ENCODE results near the gene HSPG2. TPM values are rescaled to one million over a fixed set of nuclear protein-coding genes. Genes with fewer than 3 reads are reported as not detected.

Gene HSPG2
- total and polyA plus RNA-seq, 9 of the 15 experiments (the other 6 are each of a cell fraction or from before 2014, with no cell fraction given), result 0.14 to 160 (median 15.7) TPM

DNA sequence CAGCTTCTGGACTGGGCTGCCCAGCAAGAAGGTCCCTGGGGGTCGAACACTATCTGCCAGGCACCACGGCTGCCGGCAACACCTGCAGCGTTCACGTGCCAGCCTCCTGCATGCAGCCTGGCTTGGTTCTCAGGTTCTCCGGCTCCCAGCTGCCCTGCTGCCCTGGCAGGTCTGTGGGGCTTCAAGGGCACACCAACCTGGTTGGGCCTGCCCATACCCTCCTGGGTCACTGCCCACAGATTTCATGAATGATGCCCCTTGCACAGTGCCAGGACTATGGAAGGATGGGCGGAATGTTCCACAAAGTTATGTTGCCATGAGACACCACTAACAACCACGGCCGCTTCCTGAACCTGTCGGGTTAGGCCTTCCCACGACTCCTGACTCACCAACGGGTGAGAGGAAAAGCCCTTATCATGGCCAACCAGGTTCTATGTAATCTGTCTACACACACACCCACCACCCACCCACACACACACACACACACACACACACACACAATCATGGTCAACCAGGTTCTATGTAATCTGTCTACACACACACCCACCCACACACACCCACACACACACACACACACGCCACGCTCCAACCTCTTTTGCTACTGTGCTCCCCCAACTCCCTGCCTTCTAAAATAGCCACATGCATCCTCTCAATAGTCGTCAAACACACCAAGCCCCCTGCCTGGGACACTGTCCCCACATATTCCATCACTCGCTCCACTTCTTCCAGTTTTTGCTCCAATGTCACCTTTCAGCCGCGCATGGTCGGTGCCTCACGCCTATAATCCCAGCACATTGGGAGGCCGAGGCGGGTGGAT, 32.2 kb downstream of the HSPG2 start (continued):
- peak; percentile 99 for TF ChIP-seq THRB (CRISPR knock-in tag; conservative IDR thresholded peaks at IDR 0.05)
- peak; percentile 77 for TF ChIP-seq ZNF24 (IDR thresholded peaks at IDR 0.05)
- peak; percentile 73; the same call in 1 of the 2 replicates for TF ChIP-seq ZNF311 (CRISPR knock-in tag; IDR thresholded peaks at IDR 0.05)
- no peak for TF ChIP-seq SRSF1 (IDR thresholded peaks at IDR 0.05; ENCODE audit: low read depth, low read length)
- TF ChIP-seq, protein P1, sequence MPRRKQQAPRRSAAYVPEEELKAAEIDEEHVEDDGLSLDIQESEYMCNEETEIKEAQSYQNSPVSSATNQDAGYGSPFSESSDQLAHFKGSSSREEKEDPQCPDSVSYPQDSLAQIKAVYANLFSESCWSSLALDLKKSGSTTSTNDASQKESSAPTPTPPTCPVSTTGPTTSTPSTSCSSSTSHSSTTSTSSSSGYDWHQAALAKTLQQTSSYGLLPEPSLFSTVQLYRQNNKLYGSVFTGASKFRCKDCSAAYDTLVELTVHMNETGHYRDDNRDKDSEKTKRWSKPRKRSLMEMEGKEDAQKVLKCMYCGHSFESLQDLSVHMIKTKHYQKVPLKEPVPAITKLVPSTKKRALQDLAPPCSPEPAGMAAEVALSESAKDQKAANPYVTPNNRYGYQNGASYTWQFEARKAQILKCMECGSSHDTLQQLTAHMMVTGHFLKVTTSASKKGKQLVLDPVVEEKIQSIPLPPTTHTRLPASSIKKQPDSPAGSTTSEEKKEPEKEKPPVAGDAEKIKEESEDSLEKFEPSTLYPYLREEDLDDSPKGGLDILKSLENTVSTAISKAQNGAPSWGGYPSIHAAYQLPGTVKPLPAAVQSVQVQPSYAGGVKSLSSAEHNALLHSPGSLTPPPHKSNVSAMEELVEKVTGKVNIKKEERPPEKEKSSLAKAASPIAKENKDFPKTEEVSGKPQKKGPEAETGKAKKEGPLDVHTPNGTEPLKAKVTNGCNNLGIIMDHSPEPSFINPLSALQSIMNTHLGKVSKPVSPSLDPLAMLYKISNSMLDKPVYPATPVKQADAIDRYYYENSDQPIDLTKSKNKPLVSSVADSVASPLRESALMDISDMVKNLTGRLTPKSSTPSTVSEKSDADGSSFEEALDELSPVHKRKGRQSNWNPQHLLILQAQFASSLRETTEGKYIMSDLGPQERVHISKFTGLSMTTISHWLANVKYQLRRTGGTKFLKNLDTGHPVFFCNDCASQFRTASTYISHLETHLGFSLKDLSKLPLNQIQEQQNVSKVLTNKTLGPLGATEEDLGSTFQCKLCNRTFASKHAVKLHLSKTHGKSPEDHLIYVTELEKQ (CRISPR knock-in tag; IDR thresholded peaks at IDR 0.05), result peak; percentile 8; the same call in 1 of the 2 replicates
- peak; percentile 59 for TF ChIP-seq POLR2B (IDR thresholded peaks at IDR 0.05; ENCODE audit: low read depth, partially characterized antibody)
- no peak for TF ChIP-seq ZNF785 (CRISPR knock-in tag; IDR thresholded peaks at IDR 0.05)
- no peak for TF ChIP-seq GTF3C2 (IDR thresholded peaks at IDR 0.05; ENCODE audit: borderline replicate concordance, extremely low read depth, insufficient read length)
- no peak for TF ChIP-seq FOXA1 (IDR thresholded peaks at IDR 0.05; ENCODE audit: borderline replicate concordance)
- peak; percentile 91 for TF ChIP-seq ERF (CRISPR knock-in tag; IDR thresholded peaks at IDR 0.05)
- no peak for TF ChIP-seq BDP1 (IDR thresholded peaks at IDR 0.05; ENCODE audit: insufficient read depth, insufficient read length)
- no peak for TF ChIP-seq SREBF2 (CRISPR knock-in tag; IDR thresholded peaks at IDR 0.05)
- no peak; the same call in 1 of the 2 replicates for TF ChIP-seq ILK (tag; IDR thresholded peaks at IDR 0.05; ENCODE audit: borderline replicate concordance, low read depth)
- TF ChIP-seq TAF9B (IDR thresholded peaks at IDR 0.05; ENCODE audit: partially characterized antibody), result no peak
- TF ChIP-seq POLR3A (IDR thresholded peaks at IDR 0.05; ENCODE audit: borderline replicate concordance, extremely low read depth, insufficient read depth, insufficient read length), result no peak
- peak; percentile 74 for TF ChIP-seq MYBL2 (IDR thresholded peaks at IDR 0.05; ENCODE audit: low read depth)
- no peak for TF ChIP-seq MYBL2 (CRISPR knock-in tag; IDR thresholded peaks at IDR 0.05; ENCODE audit: borderline replicate concordance)
